ENCODE results near the gene LGALS9. TPM values are rescaled to one million over a fixed set of nuclear protein-coding genes. Genes with fewer than 3 reads are reported as not detected.

The LGALS9 gene
- total and polyA plus RNA-seq, 9 of the 15 experiments (the other 6 are each of a cell fraction or from before 2014, with no cell fraction given): 0.45 to 6.9 (median 2.8) TPM

DNA sequence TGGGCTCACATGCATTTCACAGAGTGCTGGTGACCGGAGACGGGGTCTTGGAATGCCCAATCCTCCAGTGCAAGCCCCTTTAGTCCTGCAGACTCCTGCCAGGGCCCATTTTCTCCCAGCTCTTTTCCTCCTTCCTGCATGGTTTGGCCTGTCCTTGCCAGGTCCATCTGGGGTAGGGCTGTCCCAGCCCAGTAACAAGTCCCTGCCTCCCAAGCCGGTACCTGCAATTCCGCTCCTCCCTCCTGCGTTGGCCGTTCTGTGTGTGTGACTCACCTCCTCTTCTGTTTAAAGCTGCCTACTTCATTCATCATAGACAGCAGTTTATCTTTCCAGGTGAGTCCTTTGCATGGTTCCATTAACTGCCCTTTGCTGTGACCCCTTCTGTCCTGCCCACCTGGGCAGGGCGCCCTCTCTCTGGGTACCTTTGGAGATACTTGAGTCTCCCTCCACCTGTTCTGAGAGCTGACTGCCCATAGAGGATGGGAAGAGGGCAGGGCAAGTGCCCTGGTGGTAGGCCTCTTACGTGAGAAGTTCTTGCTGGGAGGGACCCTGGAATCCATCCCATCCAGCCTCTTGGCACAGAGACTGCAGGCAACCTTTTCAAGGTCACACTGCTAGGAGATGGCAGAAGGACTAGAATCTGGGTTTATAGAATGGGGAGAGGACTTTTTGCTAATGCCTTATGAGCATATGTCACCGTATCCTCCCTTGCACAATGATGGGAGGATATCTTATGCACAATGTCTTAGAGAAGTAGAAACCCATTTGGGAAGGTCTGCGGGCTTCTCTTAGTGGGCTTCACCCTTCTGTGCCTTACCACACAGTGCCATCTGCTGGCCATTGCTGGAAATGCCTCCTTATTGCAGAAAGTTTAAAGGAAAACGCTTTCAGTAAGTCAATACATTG is 29.7 kb upstream of the LGALS9 start:
- H2AFZ ChIP-seq (ENCODE audit: low read depth, low read length): peak overlapping the region; percentile 53
- FAIRE-seq: peak; percentile 98
- TF ChIP-seq JUND (IDR thresholded peaks at IDR 0.05; ENCODE audit: borderline replicate concordance, low read depth, low read length) (peak; percentile 36; the same call in 1 of the 2 replicates), JUND (tag; IDR thresholded peaks at IDR 0.05; ENCODE audit: borderline replicate concordance, low read depth, low read length) (peak; percentile 26; the same call in 1 of the 3 replicates), MTA3 (IDR thresholded peaks at IDR 0.05; ENCODE audit: borderline replicate concordance) (peak; percentile 63), NBN (IDR thresholded peaks at IDR 0.05; ENCODE audit: low read depth) (peak; percentile 36; the same call in 1 of the 2 replicates), DMBX1 (CRISPR knock-in tag; IDR thresholded peaks at IDR 0.05; ENCODE audit: borderline replicate concordance) (0 out of 2 replicates have a peak, but pooled peaks have one; percentile 12), SAP30 (IDR thresholded peaks at IDR 0.05; ENCODE audit: borderline replicate concordance, insufficient read depth, low read depth, low read length, poor library complexity, severe bottlenecking) (no peak), SMC3 (conservative IDR thresholded peaks at IDR 0.05; ENCODE audit: insufficient read depth, low read depth, low read length) (peak; percentile 82), SOX6 (IDR thresholded peaks at IDR 0.05) (peak; percentile 36; the same call in 1 of the 2 replicates)
- TF ChIP-seq, protein P1, sequence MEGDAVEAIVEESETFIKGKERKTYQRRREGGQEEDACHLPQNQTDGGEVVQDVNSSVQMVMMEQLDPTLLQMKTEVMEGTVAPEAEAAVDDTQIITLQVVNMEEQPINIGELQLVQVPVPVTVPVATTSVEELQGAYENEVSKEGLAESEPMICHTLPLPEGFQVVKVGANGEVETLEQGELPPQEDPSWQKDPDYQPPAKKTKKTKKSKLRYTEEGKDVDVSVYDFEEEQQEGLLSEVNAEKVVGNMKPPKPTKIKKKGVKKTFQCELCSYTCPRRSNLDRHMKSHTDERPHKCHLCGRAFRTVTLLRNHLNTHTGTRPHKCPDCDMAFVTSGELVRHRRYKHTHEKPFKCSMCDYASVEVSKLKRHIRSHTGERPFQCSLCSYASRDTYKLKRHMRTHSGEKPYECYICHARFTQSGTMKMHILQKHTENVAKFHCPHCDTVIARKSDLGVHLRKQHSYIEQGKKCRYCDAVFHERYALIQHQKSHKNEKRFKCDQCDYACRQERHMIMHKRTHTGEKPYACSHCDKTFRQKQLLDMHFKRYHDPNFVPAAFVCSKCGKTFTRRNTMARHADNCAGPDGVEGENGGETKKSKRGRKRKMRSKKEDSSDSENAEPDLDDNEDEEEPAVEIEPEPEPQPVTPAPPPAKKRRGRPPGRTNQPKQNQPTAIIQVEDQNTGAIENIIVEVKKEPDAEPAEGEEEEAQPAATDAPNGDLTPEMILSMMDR (IDR thresholded peaks at IDR 0.05 in 2 of 3, conservative IDR thresholded peaks at IDR 0.05 in 1 of 3; ENCODE audit: insufficient read depth in 2 of 3, low read depth in 1 of 3, low read length in 3 of 3): peak; percentile 87 to 95 (median 94)
- TF ChIP-seq, protein P2, sequence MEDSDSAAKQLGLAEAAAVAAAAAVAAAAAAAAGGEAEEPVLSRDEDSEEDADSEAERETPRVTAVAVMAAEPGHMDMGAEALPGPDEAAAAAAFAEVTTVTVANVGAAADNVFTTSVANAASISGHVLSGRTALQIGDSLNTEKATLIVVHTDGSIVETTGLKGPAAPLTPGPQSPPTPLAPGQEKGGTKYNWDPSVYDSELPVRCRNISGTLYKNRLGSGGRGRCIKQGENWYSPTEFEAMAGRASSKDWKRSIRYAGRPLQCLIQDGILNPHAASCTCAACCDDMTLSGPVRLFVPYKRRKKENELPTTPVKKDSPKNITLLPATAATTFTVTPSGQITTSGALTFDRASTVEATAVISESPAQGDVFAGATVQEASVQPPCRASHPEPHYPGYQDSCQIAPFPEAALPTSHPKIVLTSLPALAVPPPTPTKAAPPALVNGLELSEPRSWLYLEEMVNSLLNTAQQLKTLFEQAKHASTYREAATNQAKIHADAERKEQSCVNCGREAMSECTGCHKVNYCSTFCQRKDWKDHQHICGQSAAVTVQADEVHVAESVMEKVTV (CRISPR knock-in tag; IDR thresholded peaks at IDR 0.05): peak; percentile 84
- TF ChIP-seq, protein P3, sequence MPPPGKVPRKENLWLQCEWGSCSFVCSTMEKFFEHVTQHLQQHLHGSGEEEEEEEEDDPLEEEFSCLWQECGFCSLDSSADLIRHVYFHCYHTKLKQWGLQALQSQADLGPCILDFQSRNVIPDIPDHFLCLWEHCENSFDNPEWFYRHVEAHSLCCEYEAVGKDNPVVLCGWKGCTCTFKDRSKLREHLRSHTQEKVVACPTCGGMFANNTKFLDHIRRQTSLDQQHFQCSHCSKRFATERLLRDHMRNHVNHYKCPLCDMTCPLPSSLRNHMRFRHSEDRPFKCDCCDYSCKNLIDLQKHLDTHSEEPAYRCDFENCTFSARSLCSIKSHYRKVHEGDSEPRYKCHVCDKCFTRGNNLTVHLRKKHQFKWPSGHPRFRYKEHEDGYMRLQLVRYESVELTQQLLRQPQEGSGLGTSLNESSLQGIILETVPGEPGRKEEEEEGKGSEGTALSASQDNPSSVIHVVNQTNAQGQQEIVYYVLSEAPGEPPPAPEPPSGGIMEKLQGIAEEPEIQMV (tag; conservative IDR thresholded peaks at IDR 0.05; ENCODE audit: low read depth): 0 out of 2 replicates have a peak, but pooled peaks have one; percentile 25

More for the DNA sequence above, 29.7 kb upstream of the LGALS9 start:
- in situ Hi-C loops (cut with MboI): loop anchor here (10.0 kb wide), 1 partner anchor 357 kb away; no protein-coding TSS in a partner anchor
- H3K36me3 ChIP-seq (ENCODE audit: control insufficient read depth, insufficient read depth, low read length): peaks cover 72% of the 10 kb centered on the region
- no TSS peak for BruUV-seq (replicated peaks)
- peak overlapping the region; percentile 92 for H3K27ac ChIP-seq (ENCODE audit: extremely low read depth, low read depth, low read length)
- H3K4me2 ChIP-seq (ENCODE audit: insufficient read depth, low read length): no peak overlapping the region
- ATAC-seq (peak; percentile 48), DNase-seq (ENCODE audit: extremely low read depth in 1 of 4, low spot score in 3 of 4) (peak; percentile 68 to 88 (median 74))
- no peaks in the 10 kb centered on the region for H4K20me1 ChIP-seq (replicated peaks; ENCODE audit: control insufficient read depth, insufficient read depth, low read length)
- POLR2A ChIA-PET: interaction anchor here (0.6 to 1.2 kb wide), 5 partner anchors 11 to 268 kb away, joined by 3 to 4 read pairs (median 3); no protein-coding TSS in a partner anchor
- H3K9ac ChIP-seq (ENCODE audit: insufficient read depth in 1 of 2, low read depth in 2 of 2, low read length in 2 of 2): peak overlapping the region; percentile 23 to 72; a peak in 3 of 4 replicates
- no peak overlapping the region for H3K4me3 ChIP-seq
- no peaks in the 10 kb centered on the region for H3K27me3 ChIP-seq (ENCODE audit: control insufficient read depth in 2 of 2, insufficient read depth in 2 of 2, low read length in 2 of 2)
- H3K79me2 ChIP-seq (ENCODE audit: control insufficient read depth, insufficient read depth, low read length): no peaks in the 10 kb centered on the region; the same call in 2 of the 3 replicates
- CTCF ChIA-PET (ENCODE audit: low intra/inter-chr PET ratio): interaction anchor here (0.6 to 5.1 kb wide), 9 partner anchors 50 to 366 kb away, joined by 3 to 60 read pairs (median 11); no protein-coding TSS in a partner anchor
- 66% methylated on average over 11 of the region's 11 CpGs for WGBS (ENCODE audit: insufficient coverage, low coverage, missing lambda C conversion rate)
- peaks cover 38 to 48% of the 10 kb centered on the region in 2 experiments for H3K4me1 ChIP-seq (replicated peaks in 1 of 2; ENCODE audit: control insufficient read depth in 2 of 2, insufficient read depth in 2 of 2, low read length in 2 of 2)
- no peaks in the 10 kb centered on the region for H3K9me3 ChIP-seq (replicated peaks; ENCODE audit: control insufficient read depth, insufficient read depth, low read depth, low read length)
- H3K9me1 ChIP-seq (ENCODE audit: control insufficient read depth, insufficient read depth, low read length): no peaks in the 10 kb centered on the region
- intact Hi-C loops (cut with micrococcal nuclease): loop anchor here (1.0 to 2.0 kb wide), 4 partner anchors 33 to 356 kb away; no protein-coding TSS in a partner anchor
